Activated CD4-positive, CD25-positive, alpha-beta regulatory T cell treated with anti-CD3 and anti-CD28 coated beads, Interleukin-2, amount 50 U/mL, for 16 hours (primary cell): ENCODE results near the gene LEPR.
"Not testable (repeated sequence)": the region's sequence is repeated elsewhere in the genome, so short reads cannot be mapped to it uniquely, and the experiment has no call there.

Experiments
- DNase-seq: peaks from one replicate; pipeline ENCODE4 v3.0.0-alpha.2; 2020; ENCODE audit warnings: low read depth, low spot score

The LEPR gene

GRCh38 chr1:65420590-65421350 lies at the start of gene LEPR, which contains the start of gene LEPROT:
Gene LEPR (plus strand): TSS chr1:65420668. CDS start chr1:65565566, 144,898 bp downstream.
Gene LEPROT (plus strand): TSS chr1:65420668. CDS start chr1:65420725, 57 bp downstream.
- no peak for DNase-seq

- no peak for DNase-seq
These were observed 48.9 kb upstream of the LEPR start for GRCh38 chr1:65371544-65371943.

- DNase-seq, result no peak
These were observed 47.9 kb upstream of the LEPR start for GRCh38 chr1:65372557-65372956.

- DNase-seq, result no peak
These were observed 42.8 kb upstream of the LEPR start for GRCh38 chr1:65377496-65378246.

GRCh38 chr1:65378247-65378946 lies 42.1 kb upstream of the LEPR start:
- DNase-seq, result no peak

- not testable (repeated sequence) for DNase-seq
These were observed 36.0 kb upstream of the LEPR start for GRCh38 chr1:65384426-65384825.

- no peak for DNase-seq
These were observed 34.0 kb upstream of the LEPR start for GRCh38 chr1:65386439-65386838.

- DNase-seq, result no peak
These were observed 32.6 kb upstream of the LEPR start for GRCh38 chr1:65387821-65388220.

GRCh38 chr1:65388908-65389695 lies 31.4 kb upstream of the LEPR start:
- no peak for DNase-seq

GRCh38 chr1:65392497-65392896 lies 28.0 kb upstream of the LEPR start:
- no peak for DNase-seq

- no peak for DNase-seq
These were observed 27.1 kb upstream of the LEPR start for GRCh38 chr1:65393347-65393746.

GRCh38 chr1:65393928-65394327 lies 26.5 kb upstream of the LEPR start:
- no peak for DNase-seq

- no peak for DNase-seq
These were observed 24.4 kb upstream of the LEPR start for GRCh38 chr1:65395887-65396612.

GRCh38 chr1:65398083-65398482 lies 22.4 kb upstream of the LEPR start:
- DNase-seq, result no peak

- no peak for DNase-seq
These were observed 21.5 kb upstream of the LEPR start for GRCh38 chr1:65399003-65399402.

- DNase-seq, result no peak
These were observed 18.9 kb upstream of the LEPR start for GRCh38 chr1:65401612-65402011.

- no peak for DNase-seq
These were observed 15.5 kb upstream of the LEPR start for GRCh38 chr1:65404941-65405340.

- no peak for DNase-seq
These were observed 12.6 kb upstream of the LEPR start for GRCh38 chr1:65407877-65408276.

- DNase-seq, result no peak
These were observed 11.2 kb upstream of the LEPR start for GRCh38 chr1:65409314-65409713.

GRCh38 chr1:65409816-65410326 lies 10.6 kb upstream of the LEPR start:
- no peak for DNase-seq
